ENCODE measurements around the gene CDX1. TPM values are rescaled to one million over a fixed set of nuclear protein-coding genes. Genes with fewer than 3 reads are reported as not detected.

Gene CDX1
- not detected for total RNA-seq (ENCODE audit: unreplicated experiment)
- long read RNA-seq: 0 reads

GRCh38 chr5:150166650-150167511 lies at the start of gene CDX1:
TSS of gene CDX1 (plus strand) at chr5:150166778. CDS start at chr5:150166877, 99 bp downstream.
- H3K9me3 Mint-ChIP-seq (ENCODE audit: unreplicated experiment): peaks cover 12% of the 10 kb centered on the region

GRCh38 chr5:150117945-150118560 lies 48.5 kb upstream of the CDX1 start:
- no peak for TF ChIP-seq CTCF (IDR thresholded peaks at IDR 0.05; ENCODE audit: partially characterized antibody, unreplicated experiment)
- Mint-ChIP-seq H3K4me3 (ENCODE audit: unreplicated experiment) (no peak overlapping the region), H3K27ac (ENCODE audit: unreplicated experiment) (no peak overlapping the region), H3K27me3 (ENCODE audit: unreplicated experiment) (peaks cover 5% of the 10 kb centered on the region), H3K9me3 (ENCODE audit: unreplicated experiment) (peaks cover 1% of the 10 kb centered on the region), H3K36me3 (ENCODE audit: unreplicated experiment) (no peaks in the 10 kb centered on the region), H3K4me1 (ENCODE audit: low read depth, unreplicated experiment) (no peaks in the 10 kb centered on the region)
- no peak for DNase-seq

More at GRCh38 chr5:150166650-150167511, at the start of gene CDX1:
- H3K36me3 Mint-ChIP-seq (ENCODE audit: unreplicated experiment): no peaks in the 10 kb centered on the region
- no peak for DNase-seq
- H3K4me1 Mint-ChIP-seq (ENCODE audit: low read depth, unreplicated experiment): peaks cover 31% of the 10 kb centered on the region
- H3K27ac Mint-ChIP-seq (ENCODE audit: unreplicated experiment): peak within 1 kb of the TSS; percentile 1
- H3K4me3 Mint-ChIP-seq (ENCODE audit: unreplicated experiment): peak within 1 kb of the TSS; percentile 63
- TF ChIP-seq CTCF (IDR thresholded peaks at IDR 0.05; ENCODE audit: partially characterized antibody, unreplicated experiment): no peak
- peaks cover 22% of the 10 kb centered on the region for H3K27me3 Mint-ChIP-seq (ENCODE audit: unreplicated experiment)

- TF ChIP-seq CTCF (IDR thresholded peaks at IDR 0.05; ENCODE audit: partially characterized antibody, unreplicated experiment): no peak
- no peak for DNase-seq
- Mint-ChIP-seq H3K27me3 (ENCODE audit: unreplicated experiment) (peaks cover 8% of the 10 kb centered on the region), H3K9me3 (ENCODE audit: unreplicated experiment) (peaks cover 1% of the 10 kb centered on the region), H3K4me3 (ENCODE audit: unreplicated experiment) (no peak overlapping the region), H3K4me1 (ENCODE audit: low read depth, unreplicated experiment) (no peaks in the 10 kb centered on the region), H3K27ac (ENCODE audit: unreplicated experiment) (no peak overlapping the region), H3K36me3 (ENCODE audit: unreplicated experiment) (no peaks in the 10 kb centered on the region)
Measured at GRCh38 chr5:150118561-150119229, 47.9 kb upstream of the CDX1 start.

- H3K4me3 Mint-ChIP-seq (ENCODE audit: unreplicated experiment): no peak overlapping the region
Measured at GRCh38 chr5:150119421-150120061, 47.0 kb upstream of the CDX1 start.

More at GRCh38 chr5:150119421-150120061, 47.0 kb upstream of the CDX1 start:
- H3K9me3 Mint-ChIP-seq (ENCODE audit: unreplicated experiment): peaks cover 1% of the 10 kb centered on the region
- no peak for TF ChIP-seq CTCF (IDR thresholded peaks at IDR 0.05; ENCODE audit: partially characterized antibody, unreplicated experiment)
- peaks cover 8% of the 10 kb centered on the region for H3K27me3 Mint-ChIP-seq (ENCODE audit: unreplicated experiment)
- no peaks in the 10 kb centered on the region for H3K36me3 Mint-ChIP-seq (ENCODE audit: unreplicated experiment)
- H3K4me1 Mint-ChIP-seq (ENCODE audit: low read depth, unreplicated experiment): no peaks in the 10 kb centered on the region
- no peak overlapping the region for H3K27ac Mint-ChIP-seq (ENCODE audit: unreplicated experiment)
- no peak for DNase-seq

Measured in glutamatergic neuron (in vitro differentiated cells).